ENCODE data around the gene ASB16. TPM values are rescaled to one million over a fixed set of nuclear protein-coding genes. Genes with fewer than 3 reads are reported as not detected.

ASB16 gene
- total and polyA plus RNA-seq, 4 donors, result 0.10 to 0.11 (median 0.10) TPM; not detected in 1

DNA sequence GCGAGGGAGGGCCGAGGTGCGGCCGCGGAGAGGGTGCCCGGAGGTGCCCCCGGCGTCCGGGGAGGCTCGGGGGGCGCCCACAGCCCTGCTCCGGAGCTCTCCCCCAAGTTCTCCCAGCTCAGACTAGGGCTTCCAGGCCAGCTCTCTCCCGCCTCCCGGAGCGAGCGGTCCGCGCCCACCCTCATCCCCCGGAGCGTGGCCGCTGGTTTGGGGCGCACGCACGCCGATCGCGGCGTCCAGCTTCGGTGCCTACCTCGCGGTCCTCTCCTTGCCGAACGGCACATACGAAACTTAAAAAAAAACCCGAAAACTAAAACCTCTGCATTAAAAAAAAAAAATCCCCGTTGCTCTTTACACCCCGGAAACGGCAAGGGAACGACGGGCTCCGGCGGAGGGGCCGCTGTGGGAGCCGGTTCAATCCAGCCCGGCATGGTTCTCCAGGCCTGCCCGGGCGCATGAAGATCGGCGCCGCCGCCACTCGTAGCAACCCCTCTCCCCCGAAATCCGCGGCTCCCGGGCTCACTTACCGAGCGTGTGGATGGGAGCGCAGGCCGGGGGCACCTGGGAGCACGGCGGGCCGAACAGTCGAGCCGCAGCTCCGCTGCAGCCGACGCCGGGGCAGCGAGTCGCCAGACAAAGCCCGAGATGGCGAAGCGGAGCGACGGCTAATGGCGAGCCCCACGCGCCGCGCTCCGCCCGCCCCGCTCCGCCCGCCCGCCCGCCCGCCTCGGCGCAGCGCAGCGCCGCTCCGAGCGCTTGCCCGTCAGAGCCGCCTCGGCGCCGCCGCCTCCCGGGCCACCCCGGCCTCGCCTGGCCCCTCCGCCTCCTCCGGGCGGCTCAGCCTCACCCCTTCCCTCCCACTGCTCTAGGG is 49.9 kb downstream of the ASB16 start:
- Histone ChIP-seq H3K27ac (ENCODE audit: low read depth in 1 of 2, low read length in 1 of 2) (peak overlapping the region; percentile 98 to 99), H3K9me3 (ENCODE audit: control insufficient read depth in 4 of 4, insufficient read depth in 3 of 4, low read length in 3 of 4) (no peaks in the 10 kb centered on the region), H3K4me1 (ENCODE audit: control insufficient read depth in 5 of 5, insufficient read depth in 5 of 5, low read length in 5 of 5) (peaks cover 5 to 39% (median 16%) of the 10 kb centered on the region in 5 donors), H3K4me3 (peak overlapping the region; percentile 97), H3K36me3 (ENCODE audit: control insufficient read depth in 4 of 4, insufficient read depth in 4 of 4, low read length in 4 of 4) (peaks cover 0 to 20% (median 12%) of the 10 kb centered on the region in 4 donors), H3K27me3 (ENCODE audit: control insufficient read depth in 3 of 3, insufficient read depth in 3 of 3, low read length in 2 of 3) (no peaks in the 10 kb centered on the region), H3K9ac (ENCODE audit: insufficient read depth in 1 of 2, low read length in 2 of 2) (no peak overlapping the region)
- ATAC-seq (ENCODE audit: insufficient read depth, low FRiP score) (peak; percentile 8), DNase-seq (peak; percentile 66 to 77 (median 71))
- WGBS, 2 donors, result 0% methylated on average over 87 to 108 of the region's 108 CpGs
- TF ChIP-seq, protein P1, sequence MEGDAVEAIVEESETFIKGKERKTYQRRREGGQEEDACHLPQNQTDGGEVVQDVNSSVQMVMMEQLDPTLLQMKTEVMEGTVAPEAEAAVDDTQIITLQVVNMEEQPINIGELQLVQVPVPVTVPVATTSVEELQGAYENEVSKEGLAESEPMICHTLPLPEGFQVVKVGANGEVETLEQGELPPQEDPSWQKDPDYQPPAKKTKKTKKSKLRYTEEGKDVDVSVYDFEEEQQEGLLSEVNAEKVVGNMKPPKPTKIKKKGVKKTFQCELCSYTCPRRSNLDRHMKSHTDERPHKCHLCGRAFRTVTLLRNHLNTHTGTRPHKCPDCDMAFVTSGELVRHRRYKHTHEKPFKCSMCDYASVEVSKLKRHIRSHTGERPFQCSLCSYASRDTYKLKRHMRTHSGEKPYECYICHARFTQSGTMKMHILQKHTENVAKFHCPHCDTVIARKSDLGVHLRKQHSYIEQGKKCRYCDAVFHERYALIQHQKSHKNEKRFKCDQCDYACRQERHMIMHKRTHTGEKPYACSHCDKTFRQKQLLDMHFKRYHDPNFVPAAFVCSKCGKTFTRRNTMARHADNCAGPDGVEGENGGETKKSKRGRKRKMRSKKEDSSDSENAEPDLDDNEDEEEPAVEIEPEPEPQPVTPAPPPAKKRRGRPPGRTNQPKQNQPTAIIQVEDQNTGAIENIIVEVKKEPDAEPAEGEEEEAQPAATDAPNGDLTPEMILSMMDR (IDR thresholded peaks at IDR 0.05; ENCODE audit: control extremely low read depth, extremely low read depth), result no peak

DNA sequence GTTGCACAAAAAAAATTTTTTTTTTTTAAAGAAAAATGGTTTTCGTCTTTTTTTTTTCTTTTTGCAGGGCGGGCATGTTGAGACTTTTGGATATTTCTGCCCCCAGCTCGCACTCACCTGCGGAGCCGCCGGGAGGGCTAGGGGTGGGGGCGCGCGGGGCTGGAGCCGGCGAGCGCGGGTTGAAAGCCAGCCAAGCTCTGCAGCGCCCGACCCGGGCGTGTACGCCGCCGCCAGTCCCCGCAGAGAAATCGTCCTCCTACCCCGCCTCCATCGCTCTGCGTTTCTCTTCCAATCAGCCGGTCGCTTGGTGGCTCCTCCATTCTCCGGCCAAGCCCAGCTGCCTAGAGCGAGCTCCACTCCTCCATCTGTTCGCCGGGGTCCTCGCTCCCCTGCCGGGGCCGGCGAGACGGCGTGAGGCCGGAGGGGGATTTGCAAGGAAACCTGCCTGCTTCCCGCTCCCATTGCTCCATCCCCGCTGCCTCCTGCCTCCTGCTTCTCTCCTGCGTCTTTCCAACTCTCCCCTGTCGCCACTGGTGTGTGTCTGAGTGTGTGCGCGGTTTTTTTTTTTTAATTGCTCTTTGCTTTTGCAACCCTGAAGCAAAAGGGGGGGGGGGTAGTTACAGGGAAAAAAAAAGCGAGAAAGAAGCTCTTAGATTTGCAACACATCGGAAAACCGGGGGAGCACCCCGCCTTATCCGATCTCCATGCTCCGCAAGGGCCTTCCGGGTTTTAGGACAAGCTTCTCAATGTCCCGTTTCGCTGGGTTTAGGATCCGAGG is 50.8 kb downstream of the ASB16 start:
- ATAC-seq (ENCODE audit: insufficient read depth, low FRiP score) (peak; percentile 22), DNase-seq (peak; percentile 89 to 92 (median 91))
- Histone ChIP-seq H3K4me3 (peak overlapping the region; percentile 68), H3K36me3 (ENCODE audit: control insufficient read depth in 4 of 4, insufficient read depth in 4 of 4, low read length in 4 of 4) (peaks cover 0 to 13% (median 4%) of the 10 kb centered on the region in 4 donors), H3K9me3 (ENCODE audit: control insufficient read depth in 4 of 4, insufficient read depth in 3 of 4, low read length in 3 of 4) (no peaks in the 10 kb centered on the region), H3K4me1 (ENCODE audit: control insufficient read depth in 5 of 5, insufficient read depth in 5 of 5, low read length in 5 of 5) (peaks cover 5 to 39% (median 16%) of the 10 kb centered on the region in 5 donors), H3K27me3 (ENCODE audit: control insufficient read depth in 3 of 3, insufficient read depth in 3 of 3, low read length in 2 of 3) (no peaks in the 10 kb centered on the region), H3K9ac (ENCODE audit: insufficient read depth in 1 of 2, low read length in 2 of 2) (peak overlapping the region in 1 of 2 donors; percentile 47), H3K27ac (ENCODE audit: low read depth in 1 of 2, low read length in 1 of 2) (peak overlapping the region; percentile 98 to 99)
- TF ChIP-seq, protein P1 (IDR thresholded peaks at IDR 0.05; ENCODE audit: control extremely low read depth, extremely low read depth), result no peak
- 0% methylated on average over 54 of the region's 54 CpGs for WGBS, 2 donors

DNA sequence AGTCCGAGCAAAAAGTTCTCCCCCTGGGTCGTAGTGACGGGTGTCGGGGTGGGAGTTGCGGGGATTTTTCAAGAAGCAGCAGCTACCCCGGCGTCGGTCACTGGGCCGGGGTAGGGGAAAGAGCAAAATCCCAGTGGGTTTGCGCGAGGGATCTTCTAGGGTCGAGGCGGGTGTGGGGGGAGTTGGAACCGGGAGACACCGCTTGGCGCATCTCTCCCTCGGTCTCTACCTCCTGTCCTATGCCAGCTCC is 51.3 kb downstream of the ASB16 start:
- no peaks in the 10 kb centered on the region for H3K9me3 ChIP-seq (ENCODE audit: control insufficient read depth in 4 of 4, insufficient read depth in 3 of 4, low read length in 3 of 4)
- DNase-seq, result peak in 1 of 3 donors; percentile 46
- H3K9ac ChIP-seq (ENCODE audit: insufficient read depth in 1 of 2, low read length in 2 of 2), result peak overlapping the region in 1 of 2 donors; percentile 47
- TF ChIP-seq, protein P1 (IDR thresholded peaks at IDR 0.05; ENCODE audit: control extremely low read depth, extremely low read depth), result no peak
- H3K27ac ChIP-seq (ENCODE audit: low read depth in 1 of 2, low read length in 1 of 2), result peak overlapping the region; percentile 98 to 99
- H3K27me3 ChIP-seq (ENCODE audit: control insufficient read depth in 3 of 3, insufficient read depth in 3 of 3, low read length in 2 of 3), result no peaks in the 10 kb centered on the region
- peaks cover 0 to 8% (median 1%) of the 10 kb centered on the region in 4 donors for H3K36me3 ChIP-seq (ENCODE audit: control insufficient read depth in 4 of 4, insufficient read depth in 4 of 4, low read length in 4 of 4)
- peak overlapping the region; percentile 38 for H3K4me3 ChIP-seq
- 0 to 1% methylated on average over 17 of the region's 17 CpGs for WGBS, 2 donors
- ATAC-seq (ENCODE audit: insufficient read depth, low FRiP score), result no peak
- peaks cover 5 to 38% (median 16%) of the 10 kb centered on the region in 5 donors for H3K4me1 ChIP-seq (ENCODE audit: control insufficient read depth in 5 of 5, insufficient read depth in 5 of 5, low read length in 5 of 5)
